Common myeloid progenitor, CD34-positive (primary cell): ENCODE data around the gene SALL1.

Experiments
- CTCF ChIA-PET: fragments of 350-600 bp; sonication (Branson Sonifier 250); formaldehyde crosslinking; loops from one replicate; lab custom pipeline; 2021; ENCODE audit warnings: antibody characterized with exemption; lab: Charles Lee
- POLR2A ChIA-PET: fragments of 350-600 bp; sonication (Branson Sonifier 250); formaldehyde crosslinking; loops from one replicate; lab custom pipeline; 2021; ENCODE audit warnings: antibody characterized with exemption; lab: Charles Lee
- DNase-seq, 3 donors: peaks; one replicate each; pipeline versions ENCODE4 v3.0.0 to v3.0.0-alpha.2; 2013
- H3K27ac ChIP-seq, 2 experiments: 1 replicate in 1 of 2; 2 replicates in 1 of 2; pipeline ENCODE4 v1.7.0; 2013; ENCODE audit warnings: inconsistent platforms in 2 of 2, low read length in 2 of 2, mild to moderate bottlenecking in 2 of 2, low read depth in 1 of 2, moderate library complexity in 1 of 2; ENCODE audit not compliant: severe bottlenecking in 2 of 2, insufficient read depth in 1 of 2, poor library complexity in 1 of 2
- H3K27me3 ChIP-seq, 5 experiments: replicated peaks in 2 of 5; 1 replicate in 3 of 5; 2 replicates in 2 of 5; pipeline versions ENCODE4 v1.6.1 to v1.7.0; 2013; ENCODE audit warnings: low read length in 4 of 5, mild to moderate bottlenecking in 2 of 5, moderate library complexity in 2 of 5, inconsistent platforms in 1 of 5; ENCODE audit not compliant: insufficient read depth in 5 of 5, control insufficient read depth in 4 of 5
- H3K36me3 ChIP-seq, 4 experiments: 1 replicate in 2 of 4; 2 replicates in 2 of 4; pipeline versions ENCODE4 v1.6.1 to v1.7.0; 2013; ENCODE audit warnings: low read length in 3 of 4, control low read depth in 1 of 4, mild to moderate bottlenecking in 1 of 4; ENCODE audit not compliant: control insufficient read depth in 4 of 4, insufficient read depth in 4 of 4
- H3K4me1 ChIP-seq, 4 experiments: 1 replicate in 3 of 4; 2 replicates in 1 of 4; pipeline versions ENCODE4 v1.6.1 to v1.7.1; 2013; ENCODE audit warnings: low read length in 3 of 4, mild to moderate bottlenecking in 3 of 4, control low read depth in 1 of 4, inconsistent platforms in 1 of 4, moderate library complexity in 1 of 4; ENCODE audit not compliant: control insufficient read depth in 4 of 4, insufficient read depth in 4 of 4; ENCODE audit errors: control extremely low read depth in 1 of 4
- H3K4me3 ChIP-seq, 7 experiments: 1 replicate in 4 of 7; 2 replicates in 3 of 7; pipeline versions ENCODE4 v1.5.1 to v1.7.0; 2013; ENCODE audit warnings: mild to moderate bottlenecking in 7 of 7, low read length in 6 of 7, moderate library complexity in 6 of 7, inconsistent platforms in 2 of 7, low read depth in 2 of 7, control low read depth in 1 of 7; ENCODE audit not compliant: insufficient read depth in 4 of 7, control insufficient read depth in 1 of 7; ENCODE audit errors: extremely low read depth in 1 of 7
- H3K9me3 ChIP-seq, 5 experiments: 1 replicate in 4 of 5; 2 replicates in 1 of 5; pipeline versions ENCODE4 v1.6.1 to v1.7.1; 2013; ENCODE audit warnings: low read length in 4 of 5, mild to moderate bottlenecking in 2 of 5, inconsistent platforms in 1 of 5, low read depth in 1 of 5, moderate library complexity in 1 of 5; ENCODE audit not compliant: control insufficient read depth in 4 of 5, insufficient read depth in 2 of 5; ENCODE audit errors: control extremely low read depth in 1 of 5
- WGBS: methylation state at CpG from one replicate; pipeline ENCODE4 v1.1.5; 2013; ENCODE audit not compliant: insufficient coverage; 5-methylcytosine and 5-hydroxymethylcytosine counted together

Gene SALL1

DNA sequence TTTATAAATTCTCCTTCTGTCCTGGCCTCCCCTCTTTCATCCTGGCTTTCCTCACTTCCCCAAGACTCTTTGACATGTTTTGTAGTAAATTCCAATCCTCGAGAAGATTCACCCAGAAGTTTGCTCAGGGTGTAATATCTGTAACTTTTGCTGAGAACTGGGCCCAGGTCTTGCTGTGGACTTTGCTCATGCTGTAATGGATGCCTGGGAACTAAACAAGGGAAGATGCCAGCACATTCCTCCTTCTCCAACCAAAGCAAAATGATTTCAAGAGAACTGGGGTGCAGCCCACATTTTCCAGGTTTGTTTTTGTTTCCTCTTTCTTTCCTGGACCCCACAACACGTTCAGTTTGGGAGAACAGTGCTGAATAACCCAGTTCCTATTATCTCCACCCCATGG, 6.6 kb upstream of the SALL1 start:
- H3K9me3 ChIP-seq, result no peaks in the 10 kb centered on the region
- H3K27me3 ChIP-seq, result peaks cover 10 to 69% (median 42%) of the 10 kb centered on the region in 5 experiments
- 40% methylated on average over 1 of the region's 2 CpGs for WGBS
- ChIA-PET POLR2A (no interaction called here), CTCF (no interaction called here)
- no peak overlapping the region for H3K27ac ChIP-seq
- H3K4me1 ChIP-seq, result peaks cover 0 to 16% (median 9%) of the 10 kb centered on the region in 4 experiments
- DNase-seq, result no peak
- H3K4me3 ChIP-seq, result no peak overlapping the region
- H3K36me3 ChIP-seq, result no peaks in the 10 kb centered on the region

- Histone ChIP-seq H3K9me3 (no peaks in the 10 kb centered on the region), H3K4me3 (no peak overlapping the region), H3K27ac (no peak overlapping the region), H3K4me1 (peaks cover 0 to 25% (median 13%) of the 10 kb centered on the region in 4 experiments), H3K27me3 (peaks cover 10 to 78% (median 42%) of the 10 kb centered on the region in 5 experiments), H3K36me3 (no peaks in the 10 kb centered on the region)
- ChIA-PET CTCF (no interaction called here), POLR2A (no interaction called here)
- WGBS, result no CpG with 5 or more reads among the region's 2 CpGs
- no peak for DNase-seq
These were observed 5.7 kb upstream of the SALL1 start for GRCh38 chr16:51156807-51157200.

GRCh38 chr16:51155820-51156806, 5.0 kb upstream of the SALL1 start:
- no peak overlapping the region for H3K27ac ChIP-seq
- H3K4me3 ChIP-seq, result peak overlapping the region in 1 of 7 experiments; percentile 0
- DNase-seq, result peak in 2 of 3 donors; percentile 52 to 59
- H3K9me3 ChIP-seq, result no peaks in the 10 kb centered on the region
- POLR2A ChIA-PET, result no interaction called here
- peaks cover 10 to 80% (median 42%) of the 10 kb centered on the region in 5 experiments for H3K27me3 ChIP-seq
- WGBS, result under 1% methylated on average over 50 of the region's 59 CpGs
- no peaks in the 10 kb centered on the region for H3K36me3 ChIP-seq
- CTCF ChIA-PET, result no interaction called here
- peaks cover 0 to 29% (median 16%) of the 10 kb centered on the region in 4 experiments for H3K4me1 ChIP-seq

DNA sequence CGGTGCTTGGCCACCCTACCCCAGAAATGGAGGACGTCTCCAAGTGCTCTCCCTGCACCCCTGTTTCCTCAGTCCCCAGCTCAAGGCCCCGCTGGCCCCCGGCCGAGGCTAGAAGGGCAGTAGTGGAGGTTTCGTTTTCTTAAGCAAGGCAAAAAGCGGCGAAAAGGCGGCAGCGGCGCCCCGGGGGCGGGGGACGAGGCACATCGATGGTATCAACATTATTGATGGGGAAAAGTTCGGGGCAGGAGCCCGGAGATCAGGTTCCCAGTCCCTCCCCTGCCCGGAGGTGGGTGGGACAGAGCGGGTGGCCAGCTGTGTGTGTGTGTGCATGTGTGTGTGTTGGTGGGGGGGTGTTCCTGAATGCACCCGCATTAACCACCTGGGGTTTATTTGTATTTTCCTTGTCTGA, 4.1 kb upstream of the SALL1 start:
- Histone ChIP-seq H3K27me3 (peaks cover 10 to 89% (median 46%) of the 10 kb centered on the region in 5 experiments), H3K4me1 (peaks cover 0 to 38% (median 20%) of the 10 kb centered on the region in 4 experiments), H3K4me3 (peak overlapping the region in 5 of 7 experiments; percentile 10 to 58 (median 36)), H3K36me3 (no peaks in the 10 kb centered on the region), H3K27ac (no peak overlapping the region), H3K9me3 (no peaks in the 10 kb centered on the region)
- CTCF ChIA-PET, result no interaction called here
- POLR2A ChIA-PET, result no interaction called here
- DNase-seq, result peak in 1 of 3 donors; percentile 21
- WGBS, result 2% methylated on average over 11 of the region's 20 CpGs

DNA sequence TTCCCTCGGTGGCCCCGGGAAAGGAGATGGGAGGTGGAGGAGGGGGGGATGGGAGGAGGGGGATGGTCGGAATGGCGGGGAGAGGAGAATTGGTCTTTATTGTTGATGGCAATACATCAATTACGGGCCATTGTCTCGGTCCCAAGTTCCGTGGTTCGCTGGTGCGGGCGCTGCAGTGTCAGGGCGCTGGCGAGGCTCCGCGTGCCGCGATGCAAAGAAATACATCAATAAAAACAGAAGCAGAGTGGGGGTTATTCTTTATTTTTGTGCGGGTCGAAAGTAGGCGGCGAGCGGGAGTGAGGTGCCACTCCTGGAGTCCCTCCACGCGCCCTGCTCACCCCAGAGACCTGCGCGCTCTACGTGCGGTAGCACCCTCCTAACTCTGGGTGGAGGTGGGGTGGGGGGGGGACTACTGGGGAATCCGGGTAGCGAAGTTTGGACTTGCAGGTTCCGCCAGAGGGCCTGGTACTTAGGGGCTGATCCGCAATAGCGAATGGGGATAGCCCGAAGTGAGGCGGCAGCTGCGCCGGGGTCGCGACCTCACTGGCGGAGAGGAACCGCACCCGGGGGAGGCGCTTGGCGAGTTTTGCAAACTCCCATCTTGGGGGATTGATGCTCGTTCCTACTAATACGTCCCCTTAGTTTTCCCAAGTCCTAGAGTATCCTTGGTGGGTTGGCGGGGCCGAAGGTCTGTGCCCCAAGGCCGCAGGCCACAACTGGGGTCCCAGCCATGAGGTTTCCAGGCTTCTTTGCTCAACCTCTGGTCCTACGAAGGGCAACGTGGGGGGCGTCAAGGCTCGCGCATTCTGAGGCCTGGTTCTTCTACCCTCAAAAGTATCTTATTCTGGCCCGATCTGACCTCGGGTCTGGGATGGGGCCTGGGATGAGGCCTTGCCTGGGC, 3.5 kb upstream of the SALL1 start:
- POLR2A ChIA-PET, result no interaction called here
- H3K27ac ChIP-seq, result no peak overlapping the region
- DNase-seq, result no peak
- peaks cover 0 to 42% (median 20%) of the 10 kb centered on the region in 4 experiments for H3K4me1 ChIP-seq
- peaks cover 11 to 95% (median 52%) of the 10 kb centered on the region in 5 experiments for H3K27me3 ChIP-seq
- H3K4me3 ChIP-seq, result peak overlapping the region in 4 of 7 experiments; percentile 10 to 58 (median 46)
- CTCF ChIA-PET, result no interaction called here
- no peaks in the 10 kb centered on the region for H3K36me3 ChIP-seq
- WGBS, result 11% methylated on average over 40 of the region's 55 CpGs
- H3K9me3 ChIP-seq, result no peaks in the 10 kb centered on the region

DNA sequence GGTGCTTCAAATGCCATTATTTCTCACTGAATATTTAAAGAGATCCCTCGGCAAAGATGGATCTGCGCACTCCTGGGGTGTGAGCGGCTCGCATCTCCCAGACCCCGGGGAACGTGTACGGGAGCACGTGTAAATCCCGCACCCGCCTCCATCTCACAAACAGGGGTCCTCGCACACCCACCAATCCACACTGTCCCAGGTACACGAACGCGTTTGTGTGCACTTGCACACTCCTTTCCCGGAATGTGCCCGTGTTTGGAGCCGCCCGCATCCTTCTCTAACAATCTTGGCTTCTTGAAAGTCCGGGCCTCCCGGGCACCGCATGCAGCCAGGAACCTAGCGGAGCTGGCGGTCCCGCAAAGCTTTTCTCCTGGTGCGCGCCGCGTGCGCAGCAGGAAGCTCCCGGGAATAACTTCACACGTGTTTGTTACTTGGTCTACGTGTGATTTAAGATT, 2.5 kb upstream of the SALL1 start:
- Histone ChIP-seq H3K27ac (no peak overlapping the region), H3K9me3 (no peaks in the 10 kb centered on the region), H3K4me1 (peaks cover 0 to 44% (median 20%) of the 10 kb centered on the region in 4 experiments), H3K4me3 (no peak overlapping the region), H3K36me3 (no peaks in the 10 kb centered on the region), H3K27me3 (peaks cover 16 to 95% (median 54%) of the 10 kb centered on the region in 5 experiments)
- no peak for DNase-seq
- CTCF ChIA-PET, result no interaction called here
- WGBS, result 5% methylated on average over 24 of the region's 32 CpGs
- POLR2A ChIA-PET, result no interaction called here
